HG02885 (cell line): ENCODE measurements around the gene LHPP.
"Not testable (repeated sequence)": the region's sequence is repeated elsewhere in the genome, so short reads cannot be mapped to it uniquely, and the experiment has no call there.

Experiments used
- ATAC-seq: cut with Tn5 transposase; IDR thresholded peaks from one replicate; pipeline ENCODE4 v1.9.1; 2021; ENCODE audit warnings: mild to moderate bottlenecking; ENCODE audit not compliant: unreplicated experiment, poor library complexity

The LHPP gene

DNA sequence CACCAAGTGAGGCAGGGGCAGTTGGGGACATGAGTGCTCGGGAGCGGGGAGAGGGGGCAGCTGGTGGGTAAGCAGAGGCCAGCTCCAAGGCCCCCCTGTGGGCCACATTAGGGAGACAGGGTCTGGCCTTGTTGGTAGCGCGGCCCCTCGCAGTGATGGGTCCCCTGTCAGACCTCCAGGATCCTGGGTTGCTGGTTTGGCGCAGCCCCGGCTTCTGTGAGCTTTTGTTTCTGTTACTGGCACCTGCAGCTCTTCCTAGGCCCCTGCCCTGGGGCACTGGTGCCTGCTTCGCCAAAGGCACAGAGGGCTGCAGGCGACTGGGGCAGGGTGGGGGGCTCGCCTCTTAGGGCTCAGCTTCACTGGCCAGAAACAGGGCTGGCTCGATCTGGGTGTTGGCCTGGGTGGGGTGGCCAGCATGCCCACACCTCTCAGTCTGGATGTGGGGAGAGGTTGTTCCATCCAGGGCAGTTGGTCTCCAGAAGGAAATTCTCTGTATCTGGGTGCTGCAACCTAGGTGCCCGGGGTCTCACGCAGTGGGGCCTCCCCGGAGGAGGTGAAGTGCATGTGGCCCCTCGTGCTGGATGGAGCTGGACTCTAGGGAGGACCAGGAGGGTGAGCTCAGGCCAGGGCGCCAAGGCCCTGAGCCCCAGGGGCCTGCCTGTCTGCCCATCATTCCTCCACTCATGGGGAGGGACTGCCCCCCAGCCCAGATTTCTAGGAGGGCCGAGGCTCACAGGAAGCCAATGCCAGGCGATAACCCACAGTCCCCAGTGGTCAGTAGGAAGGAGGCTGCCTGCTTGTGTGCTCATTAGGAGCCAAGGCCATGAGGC lies 138.6 kb downstream of the LHPP start:
- no peak for ATAC-seq

DNA sequence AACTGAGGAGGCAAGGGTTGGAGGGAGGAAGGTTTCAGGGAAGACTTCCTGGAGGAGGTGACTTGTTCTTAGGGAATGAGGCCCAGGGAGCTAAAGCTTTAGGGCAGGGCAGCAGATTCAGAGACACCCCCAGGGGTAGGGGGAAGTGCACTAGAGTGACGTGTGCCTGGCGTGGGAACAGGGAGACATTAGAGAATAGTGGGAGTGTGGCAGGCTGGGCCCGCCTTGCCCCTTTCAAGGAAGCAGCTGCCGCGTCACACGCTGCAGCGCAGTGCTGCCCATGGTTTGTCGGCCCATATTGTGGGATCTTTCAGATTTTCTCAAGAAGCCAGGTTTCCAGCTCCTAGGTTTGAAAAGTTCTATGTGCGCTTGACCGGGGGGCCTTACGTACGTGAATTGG lies 139.4 kb downstream of the LHPP start:
- ATAC-seq = no peak

DNA sequence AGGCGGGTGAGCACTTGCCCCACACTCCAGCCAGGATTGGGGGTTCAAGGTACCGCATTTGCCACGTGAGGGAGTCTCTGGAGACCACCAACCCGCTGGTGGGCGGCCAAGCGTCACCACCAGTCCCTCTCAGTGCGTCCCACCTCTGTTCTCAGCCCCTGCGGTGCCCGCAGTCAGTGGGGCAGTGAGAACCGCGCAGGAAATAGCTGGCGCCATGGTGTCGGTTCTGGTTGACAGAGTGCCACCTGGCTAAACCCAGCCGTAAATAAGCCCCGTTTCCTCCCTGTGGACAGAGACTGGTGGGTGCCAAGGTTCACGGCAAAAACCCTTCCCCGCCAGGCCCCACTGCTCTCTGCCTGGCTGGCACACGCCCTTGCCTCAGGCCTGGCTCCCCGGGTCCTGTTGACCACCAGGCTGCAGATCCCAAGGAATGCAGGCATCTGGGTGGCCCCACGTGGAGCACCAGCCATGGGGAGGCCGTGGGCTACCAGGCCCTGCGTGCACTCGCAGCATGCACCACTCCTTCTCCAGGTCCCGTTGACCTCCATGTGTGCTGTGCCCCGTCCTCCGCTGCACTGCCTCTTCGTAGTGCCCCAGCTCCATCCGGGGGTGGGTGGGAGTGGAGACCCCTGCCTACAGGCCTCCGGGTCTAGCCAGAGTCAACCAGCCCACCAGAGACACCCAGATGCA lies 140.0 kb downstream of the LHPP start:
- ATAC-seq = no peak

DNA sequence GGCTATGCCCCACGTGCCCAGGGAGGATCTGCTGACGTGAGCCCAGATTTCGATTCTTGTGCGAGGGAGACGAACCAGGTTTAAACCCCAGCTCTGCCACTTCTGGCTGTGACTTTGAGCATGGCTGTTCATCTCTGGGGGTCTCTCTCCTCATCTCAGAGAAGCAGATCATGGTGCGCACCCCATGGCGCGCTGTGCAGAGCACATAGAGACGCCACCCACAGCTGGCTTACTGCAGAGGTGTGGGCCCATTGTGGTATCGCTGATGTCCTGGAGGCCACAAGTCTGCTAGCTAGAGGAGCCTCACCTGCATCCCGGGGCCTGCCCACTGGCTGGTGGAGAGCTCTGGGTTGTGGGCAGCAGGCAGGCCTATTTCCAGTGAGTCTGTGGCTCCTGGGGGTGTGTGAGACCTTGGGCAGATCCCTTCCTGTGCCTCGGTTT lies 140.5 kb downstream of the LHPP start:
- ATAC-seq = no peak

DNA sequence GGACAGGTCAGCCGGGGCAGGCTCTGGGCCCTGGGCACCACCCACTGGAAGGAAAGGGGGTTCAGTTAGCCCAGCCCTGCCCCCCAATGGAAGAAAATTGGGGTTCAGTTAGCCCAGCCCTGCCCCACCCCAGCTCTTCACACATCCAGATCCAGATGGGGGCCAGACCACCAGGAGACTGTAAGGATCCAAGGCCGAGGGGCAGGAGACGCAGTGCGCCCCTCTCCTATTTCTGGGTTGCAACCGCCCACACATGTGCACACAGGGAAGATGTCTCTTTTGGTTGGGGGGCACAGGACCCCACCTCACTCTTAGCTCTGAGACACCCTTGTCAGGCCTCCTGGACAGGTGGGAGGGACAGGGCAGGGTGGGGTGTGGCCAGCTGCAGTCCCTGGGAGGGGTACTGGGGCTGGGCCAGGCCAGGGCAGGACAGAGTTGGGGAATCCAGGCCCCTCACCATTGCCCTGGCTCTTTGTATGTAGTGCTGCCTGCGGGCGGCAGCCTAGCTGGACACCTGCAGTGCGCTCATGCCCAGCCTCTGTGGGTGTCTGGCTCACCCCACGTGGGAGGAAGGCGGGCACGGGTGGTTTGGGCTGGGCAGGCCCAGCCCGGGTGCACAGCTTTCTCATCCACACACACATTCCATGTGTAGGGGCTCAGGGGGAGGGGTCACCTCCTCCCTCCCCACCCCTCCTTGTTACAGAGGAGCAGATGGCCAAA lies 141.2 kb downstream of the LHPP start:
- ATAC-seq = no peak

DNA sequence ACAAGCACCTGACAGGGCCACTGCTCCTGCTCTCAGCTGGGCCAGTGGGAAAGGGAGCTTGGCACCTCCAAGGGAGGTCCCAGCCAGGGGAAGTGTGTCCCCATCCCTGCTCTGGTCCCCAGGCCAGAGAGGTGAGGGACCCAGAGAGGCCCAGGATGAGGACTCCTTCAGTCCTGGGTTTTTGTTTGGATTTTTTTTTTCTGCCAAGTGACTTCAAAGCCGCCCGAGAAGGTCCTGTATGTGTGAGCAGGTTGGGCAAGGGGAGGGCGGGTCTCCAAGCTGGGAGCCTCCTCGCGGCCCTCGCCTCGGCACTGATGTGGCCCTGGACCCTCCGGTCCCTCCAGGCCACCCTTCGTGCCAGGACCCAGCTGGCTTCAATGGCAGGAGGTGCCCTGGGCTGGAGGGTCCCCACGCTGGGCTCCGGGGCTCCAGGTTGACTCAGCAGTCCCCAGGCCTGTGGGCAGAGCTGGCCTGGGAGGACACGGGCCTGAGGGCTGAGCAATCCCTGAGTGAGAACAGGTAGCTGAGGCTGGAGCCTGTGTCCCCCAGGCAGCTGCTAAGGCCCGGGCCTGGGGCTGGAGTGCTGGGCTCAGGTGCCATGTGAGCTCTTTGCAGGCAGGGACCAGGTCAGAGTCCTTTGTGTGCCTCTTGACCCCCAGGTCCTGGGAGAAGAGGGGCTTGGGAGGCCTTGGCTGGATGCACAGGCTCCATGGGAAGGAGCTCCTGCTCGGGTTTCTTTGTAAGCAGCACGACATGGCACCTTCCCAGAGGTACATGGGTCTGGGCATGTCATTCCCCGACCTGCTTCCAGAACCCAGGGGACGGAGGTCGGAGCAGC lies 142.0 kb downstream of the LHPP start:
- no peak for ATAC-seq

DNA sequence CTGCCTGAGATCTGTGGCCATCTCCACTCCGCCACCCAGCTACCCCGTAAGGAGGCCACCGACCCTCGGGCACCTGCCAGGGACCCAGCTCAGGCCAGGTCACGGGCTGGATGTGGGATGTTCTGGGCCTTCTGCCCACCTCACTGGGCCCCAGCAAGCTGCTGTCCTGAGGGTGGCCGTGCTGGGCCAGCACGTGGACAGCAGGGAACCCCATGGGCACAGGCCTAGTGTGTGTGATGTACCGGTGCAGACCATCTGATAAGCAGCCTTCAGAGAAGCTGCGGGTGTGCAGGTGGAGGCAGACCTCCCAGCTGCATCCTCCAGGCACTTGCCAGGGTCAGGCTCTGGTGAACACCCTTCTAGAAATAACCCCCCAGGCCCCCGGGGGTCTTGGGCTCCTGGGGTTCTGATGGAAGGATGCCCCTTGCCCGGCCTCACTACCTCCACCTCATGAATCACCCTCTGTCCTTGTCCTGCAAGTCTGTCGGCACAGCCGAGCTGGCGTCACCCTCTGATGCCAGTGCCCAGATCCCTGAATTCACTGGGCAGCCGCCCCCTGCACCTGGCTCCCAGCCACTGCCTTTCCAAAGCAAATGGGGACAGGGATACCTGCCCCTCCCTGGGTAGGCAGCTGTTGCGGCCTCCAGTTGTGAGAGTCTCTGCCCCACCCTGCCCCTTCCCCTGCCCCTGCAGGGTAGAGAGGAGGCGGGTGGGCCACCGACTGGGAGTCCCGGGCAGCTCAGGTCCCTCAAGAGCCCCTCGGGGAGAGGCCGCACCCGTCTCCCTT lies 142.8 kb downstream of the LHPP start:
- no peak for ATAC-seq

DNA sequence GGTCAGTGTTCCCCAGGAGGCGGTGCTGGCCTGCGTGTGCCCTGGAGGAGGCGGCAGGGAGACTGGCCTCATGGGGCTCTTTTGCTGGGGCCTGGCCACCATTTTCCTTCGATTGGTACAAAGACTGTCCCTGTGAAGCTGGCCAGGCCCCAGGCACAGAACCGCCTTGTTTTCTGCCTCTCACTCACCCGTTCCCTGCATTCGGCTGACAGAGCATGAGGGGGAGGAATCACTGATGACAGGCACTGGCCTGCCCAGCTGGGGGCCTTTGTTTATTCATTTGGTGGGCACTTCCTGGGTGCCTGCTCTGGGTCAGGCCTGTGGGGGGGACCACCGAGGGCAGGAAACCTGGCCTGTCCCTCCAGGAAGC lies 143.4 kb downstream of the LHPP start:
- ATAC-seq = no peak

DNA sequence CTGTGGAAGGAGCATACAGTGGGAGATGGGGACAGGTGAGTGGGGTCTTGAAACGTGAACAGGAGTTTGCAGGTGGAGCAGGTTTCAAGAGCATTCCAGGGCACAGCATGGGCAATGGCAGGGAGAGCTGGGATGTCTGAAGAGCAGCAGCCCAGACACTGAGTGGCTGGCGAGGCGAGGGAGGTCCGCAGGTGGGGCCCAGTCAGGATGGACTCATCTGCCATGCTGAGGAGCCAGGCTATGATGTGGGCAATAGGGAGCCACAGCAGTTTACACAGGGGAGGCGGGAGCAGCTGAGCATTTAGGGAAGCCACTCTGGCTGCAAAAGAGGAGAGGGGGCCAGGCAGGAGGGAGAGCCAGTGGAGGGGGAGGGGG lies 143.8 kb downstream of the LHPP start:
- ATAC-seq = no peak

DNA sequence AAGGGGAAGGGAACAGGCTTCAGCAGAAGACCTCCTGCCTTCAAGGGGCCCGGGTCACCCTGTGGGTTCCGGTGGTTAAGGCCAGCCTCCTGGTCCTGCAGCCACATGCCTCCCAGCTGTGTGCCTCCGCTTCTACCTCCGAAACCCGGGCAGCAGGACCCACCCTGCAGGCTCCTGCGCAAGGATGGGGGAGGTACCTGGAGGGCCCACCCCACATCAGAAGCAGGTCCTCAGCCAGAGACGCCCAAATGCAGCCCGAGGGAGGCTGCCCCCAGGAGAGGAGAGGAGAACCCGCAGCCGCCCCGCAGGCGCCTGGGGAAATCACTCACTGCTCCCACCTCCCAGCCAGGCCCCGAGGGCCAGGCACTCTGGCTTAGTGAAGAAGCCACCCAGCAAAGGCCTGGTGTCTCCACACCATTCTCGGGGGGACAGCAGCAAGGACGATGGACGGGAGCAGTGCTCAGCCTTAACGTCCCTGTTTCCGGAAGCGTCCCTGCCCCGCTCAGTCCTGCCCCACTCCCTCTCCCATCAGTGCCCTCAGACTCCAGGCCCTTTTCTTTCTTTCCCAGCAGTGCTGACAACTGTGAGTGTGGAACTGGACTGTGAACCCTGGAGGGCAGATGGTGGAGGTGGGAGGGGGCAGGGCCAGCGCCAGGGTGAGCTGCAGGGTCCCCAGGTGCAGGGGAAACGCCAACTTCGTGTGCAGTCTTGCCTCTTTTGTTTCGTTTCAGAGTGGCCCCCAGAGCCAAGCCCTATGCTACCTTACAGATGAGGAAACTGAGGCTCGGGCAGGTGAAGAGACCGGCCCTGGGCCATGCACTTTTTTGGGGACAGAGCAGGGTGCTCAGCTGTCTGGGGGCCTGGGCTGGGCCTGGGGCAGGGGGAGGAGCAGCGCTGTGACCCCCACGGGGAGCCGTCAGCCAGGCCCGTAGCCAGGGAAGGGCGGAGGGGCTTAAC lies 144.5 kb downstream of the LHPP start:
- ATAC-seq = no peak

DNA sequence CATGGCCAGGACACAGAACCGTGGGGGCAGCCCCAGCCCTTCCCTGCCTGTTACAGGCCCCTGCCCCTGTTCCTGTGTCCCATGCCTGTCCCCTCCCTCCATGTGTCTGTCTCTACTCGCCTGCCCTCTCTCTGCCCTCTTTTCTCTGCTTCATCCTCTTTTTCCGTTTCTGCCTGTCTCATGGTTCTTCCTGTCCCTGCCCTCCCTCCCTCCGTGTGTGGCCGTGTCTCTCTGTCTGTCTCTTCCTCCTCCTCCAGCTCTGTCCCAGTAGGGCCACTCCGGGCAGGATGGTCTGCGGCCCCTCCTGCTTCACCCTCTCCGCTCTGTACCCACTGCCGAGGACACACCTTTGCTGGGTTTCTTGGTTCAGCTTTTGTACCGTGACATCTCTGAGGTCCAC lies 145.2 kb downstream of the LHPP start:
- no peak for ATAC-seq

DNA sequence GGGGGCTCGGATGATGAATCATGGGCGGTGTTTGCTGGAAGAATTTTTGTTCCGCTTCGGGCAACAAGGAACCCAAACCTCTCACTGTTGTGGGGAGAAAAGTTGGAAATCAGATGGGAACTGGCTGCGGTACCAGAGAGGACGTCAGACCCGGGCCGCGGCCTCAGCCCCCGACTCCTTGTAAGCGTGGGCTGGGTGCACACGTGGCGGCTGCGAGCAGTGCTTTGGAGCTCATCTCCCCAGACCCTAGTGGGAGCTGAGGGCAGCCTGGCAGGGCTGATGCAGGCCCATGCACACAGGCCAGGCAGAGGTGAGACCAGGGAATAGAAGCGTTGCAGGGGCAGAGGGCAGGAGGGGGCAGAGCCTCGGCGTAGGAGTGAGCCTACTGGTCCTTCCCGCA lies 146.1 kb downstream of the LHPP start:
- no peak for ATAC-seq

DNA sequence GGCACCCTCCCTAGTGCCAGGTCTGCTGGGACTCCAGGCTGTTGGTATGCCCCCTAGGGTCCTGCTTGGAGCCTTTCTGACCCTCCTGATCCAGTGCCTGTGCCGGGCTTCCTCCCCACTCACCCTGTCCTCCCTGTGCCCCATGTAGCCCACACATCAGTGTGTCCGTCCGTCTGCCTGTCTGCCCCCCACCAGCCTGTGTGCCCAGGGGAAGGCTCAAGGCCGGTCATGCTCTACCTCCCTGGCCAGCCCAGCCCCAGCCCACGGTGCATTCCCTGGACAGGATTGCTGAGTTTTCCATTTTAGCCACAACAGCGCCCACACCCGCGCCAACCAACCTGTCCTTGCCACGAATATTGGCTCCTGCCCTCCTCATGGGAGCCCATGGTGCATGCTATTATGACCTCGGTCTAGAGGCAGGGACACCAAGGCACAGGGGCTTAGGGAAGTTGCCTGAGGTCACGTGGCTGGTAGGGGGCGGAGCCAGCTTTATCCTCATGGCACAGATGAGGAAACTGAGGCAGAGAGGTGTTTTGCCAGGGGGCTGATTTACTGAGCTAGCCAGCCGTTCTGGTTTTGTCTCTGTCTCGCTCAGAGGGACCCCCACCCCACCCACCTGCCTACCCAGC lies 146.6 kb downstream of the LHPP start:
- ATAC-seq = no peak

DNA sequence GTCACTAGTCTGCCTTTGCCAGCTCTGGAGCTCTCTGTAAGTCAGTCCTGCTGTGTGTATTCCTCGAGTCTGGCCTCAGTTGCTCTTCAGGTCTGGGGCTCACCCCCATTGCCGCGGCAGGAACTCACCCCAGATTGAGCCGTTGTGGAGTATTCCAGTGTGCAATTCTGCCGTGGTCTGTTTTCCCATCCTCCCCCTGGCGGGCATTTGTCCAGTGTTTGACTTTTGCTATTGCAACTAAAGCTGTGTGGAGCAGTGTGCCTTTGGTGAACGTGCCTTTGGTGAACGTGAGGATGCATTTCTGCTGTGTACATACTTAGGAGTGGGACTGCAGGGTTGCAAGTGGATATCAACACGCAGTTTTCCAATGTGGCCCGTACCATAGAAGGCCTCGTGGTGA lies 148.1 kb downstream of the LHPP start:
- no peak for ATAC-seq

DNA sequence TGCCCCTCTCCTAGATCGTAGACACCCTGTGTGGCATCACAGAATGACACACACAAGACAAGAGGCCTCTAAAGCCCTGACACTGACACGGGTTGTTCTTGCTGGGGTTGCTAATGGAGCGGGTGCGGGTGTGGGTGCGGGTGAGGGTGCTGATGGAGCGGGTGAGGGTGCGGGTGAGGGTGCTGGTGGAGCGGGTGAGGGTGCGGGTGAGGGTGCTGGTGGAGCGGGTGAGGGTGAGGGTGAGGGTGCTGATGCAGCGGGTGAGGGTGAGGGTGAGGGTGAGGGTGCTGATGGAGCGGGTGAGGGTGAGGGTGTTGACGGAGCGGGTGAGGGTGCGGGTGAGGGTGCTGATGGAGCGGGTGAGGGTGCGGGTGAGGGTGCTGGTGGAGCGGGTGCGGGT lies 148.6 kb downstream of the LHPP start:
- not testable (repeated sequence) for ATAC-seq

DNA sequence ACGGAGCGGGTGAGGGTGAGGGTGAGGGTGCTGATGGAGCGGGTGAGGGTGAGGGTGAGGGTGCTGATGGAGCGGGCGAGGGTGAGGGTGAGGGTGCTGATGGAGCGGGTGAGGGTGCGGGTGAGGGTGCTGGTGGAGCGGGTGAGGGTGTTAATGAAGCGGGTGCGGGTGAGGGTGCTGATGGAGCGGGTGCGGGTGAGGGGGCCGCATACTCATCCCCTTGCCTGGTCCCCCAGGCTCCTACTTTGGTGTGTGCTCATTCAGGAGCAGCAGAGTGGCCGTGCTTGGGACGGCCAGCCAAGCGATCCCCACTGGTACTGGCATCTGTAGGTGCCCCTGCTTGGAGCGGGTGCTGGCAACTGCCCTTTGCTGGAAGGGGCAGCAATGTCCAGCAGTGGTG lies 149.2 kb downstream of the LHPP start:
- ATAC-seq = not testable (repeated sequence)

DNA sequence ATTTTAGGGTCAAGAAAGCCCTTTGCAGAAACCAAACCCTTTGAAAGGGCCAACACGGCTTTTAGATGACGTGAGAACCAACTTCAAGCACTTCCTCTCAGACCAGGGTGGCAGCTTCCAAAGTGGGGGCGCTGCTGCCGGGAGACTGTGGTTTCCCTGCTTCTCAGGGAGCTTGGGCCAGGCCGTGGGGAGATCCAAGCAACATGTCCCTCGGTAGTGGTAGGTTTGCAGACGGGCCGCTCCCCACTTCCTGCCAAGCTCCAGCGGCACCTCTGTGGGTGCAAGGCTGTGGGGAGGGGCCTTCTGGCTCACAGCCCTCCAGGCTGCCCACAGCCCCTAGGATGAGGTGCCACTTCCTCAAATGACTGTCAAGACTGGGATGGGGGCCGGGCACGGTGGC lies 150.1 kb downstream of the LHPP start:
- no peak for ATAC-seq
